Tibial artery (tissue), 4 donors: ENCODE data around the gene SP3.

Experiments
- DNase-seq, 2 donors: peaks; one replicate each; pipeline ENCODE4 v3.0.0-alpha.2; 2019
- H3K27ac ChIP-seq, 2 donors: fragments of 200-600 bp; sonication (generic) in 1 of 2; 1 replicate in 1 of 2; 2 replicates in 1 of 2; pipeline ENCODE4 v1.5.1; 2018 to 2019; ENCODE audit warnings: mild to moderate bottlenecking in 1 of 2
- H3K27me3 ChIP-seq, 2 donors: fragments of 200-600 bp; sonication (generic) in 1 of 2; one replicate each; pipeline versions ENCODE4 v1.5.1 to v1.6.0; 2016 to 2019
- H3K36me3 ChIP-seq, 3 donors: fragments of 200-600 bp; sonication (generic) in 2 of 3; one replicate each; pipeline ENCODE4 v1.5.1; 2016 to 2019; ENCODE audit warnings: mild to moderate bottlenecking in 2 of 3
- H3K4me1 ChIP-seq, 4 donors: fragments of 200-600 bp; sonication (generic) in 2 of 4; 1 replicate in 3 of 4; 2 replicates in 1 of 4; pipeline ENCODE4 v1.5.1; 2016 to 2019
- H3K4me3 ChIP-seq, 2 donors: fragments of 200-600 bp; sonication (generic) in 1 of 2; 1 replicate in 1 of 2; 2 replicates in 1 of 2; pipeline ENCODE4 v1.5.1; 2018 to 2019; ENCODE audit warnings: mild to moderate bottlenecking in 2 of 2
- H3K9me3 ChIP-seq, 3 donors: fragments of 200-600 bp; sonication (generic) in 1 of 3; one replicate each; pipeline ENCODE4 v1.5.1; 2016 to 2019
- CTCF ChIP-seq, 2 experiments: fragments of 200-600 bp in 1 of 2; fragments of 450-650 bp in 1 of 2; IDR thresholded peaks; one replicate each; pipeline ENCODE4 v1.5.1; 2017 to 2019; ENCODE audit warnings: antibody characterized with exemption in 2 of 2, mild to moderate bottlenecking in 1 of 2, moderate library complexity in 1 of 2
- intact Hi-C: fragments of 100-400 bp; cut with DNase I; formaldehyde crosslinking; loops from one replicate; pipeline ENCODE4 v1.15.0; 2023; ENCODE audit warnings: low total_unique reads

Gene SP3

DNA sequence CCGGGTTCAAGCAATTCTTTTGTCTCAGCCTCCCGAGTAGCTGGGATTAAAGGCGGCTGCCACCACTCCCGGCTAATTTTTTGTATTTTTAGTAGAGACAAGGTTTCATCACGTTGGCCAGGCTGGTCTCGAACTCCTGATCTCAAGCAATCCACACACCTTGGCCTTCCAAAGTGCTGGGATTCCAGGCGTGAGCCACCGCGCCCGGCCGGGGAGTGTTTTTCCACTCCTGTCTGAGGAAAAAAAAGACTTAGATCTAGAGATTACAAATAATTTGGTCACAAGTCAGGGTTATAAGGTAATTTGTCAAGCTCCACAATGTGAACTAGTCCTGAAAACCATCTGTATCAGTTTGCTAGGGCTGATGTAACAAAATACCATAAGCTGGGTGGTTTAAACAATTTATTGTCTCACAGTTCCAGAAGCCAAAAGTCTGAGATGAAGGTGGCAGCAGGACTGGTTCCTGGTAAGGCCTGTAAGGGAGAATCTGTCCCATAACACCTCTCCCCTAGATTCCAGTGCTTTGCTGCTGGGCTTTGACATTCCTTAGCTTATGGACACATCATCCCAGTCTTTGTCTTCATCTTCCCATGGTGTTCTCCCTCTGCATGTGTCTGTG, 40.7 kb upstream of the SP3 start:
- Histone ChIP-seq H3K27me3 (no peaks in the 10 kb centered on the region), H3K36me3 (no peaks in the 10 kb centered on the region), H3K27ac (peak overlapping the region; percentile 62 to 75), H3K9me3 (no peaks in the 10 kb centered on the region), H3K4me1 (peaks cover 0 to 43% (median 24%) of the 10 kb centered on the region in 4 donors), H3K4me3 (no peak overlapping the region)
- DNase-seq = no peak
- no peak for TF ChIP-seq CTCF (IDR thresholded peaks at IDR 0.05)
- intact Hi-C loops = no loop called here

DNA sequence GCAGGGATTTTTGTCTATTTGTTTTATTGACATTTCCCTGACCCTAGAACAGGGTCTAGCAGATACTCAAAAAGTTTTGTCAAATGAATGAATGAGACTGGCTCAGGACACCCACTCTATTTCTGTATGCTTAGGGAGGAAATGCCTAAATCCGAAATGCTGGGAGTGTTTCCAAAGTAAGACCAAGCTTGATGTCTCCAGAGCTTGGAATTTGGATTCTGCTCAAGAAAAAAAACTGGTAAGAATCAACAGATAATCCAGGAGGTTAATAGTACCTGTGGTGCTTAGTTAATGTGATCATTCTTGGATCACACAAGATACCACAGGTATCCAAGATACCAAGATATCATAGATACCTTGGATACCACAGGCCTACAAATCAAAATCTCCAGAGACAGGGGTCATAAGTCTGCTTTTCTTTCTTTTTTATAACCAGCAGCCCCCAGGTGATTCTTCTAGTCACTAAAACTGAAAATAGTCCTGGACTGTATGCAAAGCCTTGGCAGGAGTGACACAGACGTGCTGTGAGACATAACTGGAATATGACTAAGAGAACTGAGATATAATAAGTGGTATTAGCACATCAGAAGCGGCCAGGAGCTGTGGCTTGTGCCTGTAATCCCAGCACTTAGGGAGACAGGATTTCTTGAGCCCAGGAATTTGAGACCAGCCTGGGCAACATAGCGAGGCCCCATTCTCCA, 39.9 kb upstream of the SP3 start:
- DNase-seq = peak; percentile 79 to 88
- Histone ChIP-seq H3K27ac (peak overlapping the region; percentile 62 to 75), H3K9me3 (no peaks in the 10 kb centered on the region), H3K36me3 (no peaks in the 10 kb centered on the region), H3K4me1 (peaks cover 0 to 39% (median 22%) of the 10 kb centered on the region in 4 donors), H3K27me3 (no peaks in the 10 kb centered on the region), H3K4me3 (no peak overlapping the region)
- no peak for TF ChIP-seq CTCF (IDR thresholded peaks at IDR 0.05)
- intact Hi-C loops = no loop called here

DNA sequence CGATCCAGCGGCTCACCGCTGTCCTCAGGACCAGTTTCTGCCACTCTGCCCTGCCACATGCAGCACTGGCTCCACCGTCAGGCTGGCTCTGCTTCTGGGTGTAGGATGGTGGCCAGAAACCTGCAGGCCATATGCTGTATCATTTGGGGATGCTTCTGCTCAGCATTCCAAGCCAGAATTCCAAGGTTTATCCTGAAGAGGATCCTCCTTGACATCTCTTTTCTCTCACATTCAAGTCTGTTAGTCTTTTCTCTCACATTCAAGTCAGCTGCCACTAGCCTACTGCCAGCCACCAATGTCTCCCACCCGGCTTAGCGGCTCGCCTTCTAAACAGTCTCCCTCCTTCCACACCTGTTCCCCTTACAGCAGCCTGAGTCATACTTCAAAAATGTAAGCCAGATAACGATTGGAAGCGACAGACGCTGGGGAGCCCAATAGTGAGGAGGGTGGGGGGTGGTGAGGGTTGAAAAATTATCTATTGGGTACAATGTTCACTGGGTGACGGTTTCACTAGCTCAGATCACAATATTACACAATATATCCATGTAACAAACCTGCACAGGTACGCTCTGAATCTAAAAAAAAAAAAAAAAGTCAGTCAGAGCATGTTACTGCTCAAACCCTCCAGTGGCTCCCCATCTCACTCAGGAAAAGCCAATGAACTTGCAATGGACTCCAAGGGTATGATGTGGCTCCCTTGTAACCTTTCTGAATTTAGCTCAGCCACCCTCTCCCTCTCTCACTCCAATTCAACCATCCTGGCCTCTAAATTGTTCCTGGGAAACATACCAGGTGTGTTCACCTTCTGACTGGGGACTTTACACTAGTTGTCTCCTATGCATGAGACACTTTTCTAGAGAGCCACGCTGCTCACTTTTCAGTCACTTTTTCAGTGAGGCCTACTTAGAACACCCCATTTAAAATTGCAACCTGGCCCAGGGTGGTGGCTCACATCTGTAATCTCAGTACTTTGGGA, 38.8 kb upstream of the SP3 start:
- Histone ChIP-seq H3K4me1 (peaks cover 0 to 42% (median 29%) of the 10 kb centered on the region in 4 donors), H3K9me3 (no peaks in the 10 kb centered on the region), H3K27me3 (no peaks in the 10 kb centered on the region), H3K36me3 (no peaks in the 10 kb centered on the region), H3K4me3 (no peak overlapping the region), H3K27ac (peak overlapping the region; percentile 62 to 75)
- TF ChIP-seq CTCF (IDR thresholded peaks at IDR 0.05) = peak in 1 of 2 experiments; percentile 23
- DNase-seq = no peak
- intact Hi-C loops = no loop called here

DNA sequence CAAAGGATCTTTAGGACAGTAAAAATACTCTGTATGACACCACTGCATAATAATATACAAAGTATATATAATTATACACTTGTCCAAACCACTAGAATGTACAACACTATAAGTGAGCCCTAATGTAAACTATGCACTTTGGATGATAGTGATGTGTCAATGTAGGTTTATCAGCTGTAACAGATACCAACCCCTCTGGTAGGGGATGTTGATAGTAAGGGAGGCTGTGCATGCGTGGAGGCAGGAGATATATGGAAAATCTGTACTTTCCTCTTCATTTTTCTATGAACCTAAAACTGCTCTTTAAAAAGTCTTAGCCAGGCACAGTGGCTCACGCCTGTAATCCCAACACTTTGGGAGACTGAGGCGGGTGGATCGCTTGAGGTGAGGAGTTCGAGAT, 37.5 kb upstream of the SP3 start:
- H3K4me1 ChIP-seq = peaks cover 0 to 55% (median 40%) of the 10 kb centered on the region in 4 donors
- H3K27ac ChIP-seq = peak overlapping the region; percentile 62 to 75
- no peaks in the 10 kb centered on the region for H3K27me3 ChIP-seq
- no peaks in the 10 kb centered on the region for H3K9me3 ChIP-seq
- DNase-seq = no peak
- no peaks in the 10 kb centered on the region for H3K36me3 ChIP-seq
- H3K4me3 ChIP-seq = no peak overlapping the region
- TF ChIP-seq CTCF (IDR thresholded peaks at IDR 0.05) = no peak
- intact Hi-C loops = no loop called here

GRCh38 chr2:174001107-174001506, 35.9 kb upstream of the SP3 start:
- Histone ChIP-seq H3K9me3 (no peaks in the 10 kb centered on the region), H3K4me1 (peaks cover 0 to 70% (median 49%) of the 10 kb centered on the region in 4 donors), H3K27ac (peak overlapping the region; percentile 38 to 75), H3K27me3 (no peaks in the 10 kb centered on the region), H3K4me3 (no peak overlapping the region), H3K36me3 (no peaks in the 10 kb centered on the region)
- TF ChIP-seq CTCF (IDR thresholded peaks at IDR 0.05) = no peak
- DNase-seq = no peak
- intact Hi-C loops = no loop called here
